ENCODE results near the gene SLC4A8. TPM values are rescaled to one million over a fixed set of nuclear protein-coding genes. Genes with fewer than 3 reads are reported as not detected.
A peak's percentile ranks its signal among the peaks of the same experiment; 100 is the strongest.

The SLC4A8 gene
- total RNA-seq, 1 donor from 2014 or later = 2.6 TPM

DNA sequence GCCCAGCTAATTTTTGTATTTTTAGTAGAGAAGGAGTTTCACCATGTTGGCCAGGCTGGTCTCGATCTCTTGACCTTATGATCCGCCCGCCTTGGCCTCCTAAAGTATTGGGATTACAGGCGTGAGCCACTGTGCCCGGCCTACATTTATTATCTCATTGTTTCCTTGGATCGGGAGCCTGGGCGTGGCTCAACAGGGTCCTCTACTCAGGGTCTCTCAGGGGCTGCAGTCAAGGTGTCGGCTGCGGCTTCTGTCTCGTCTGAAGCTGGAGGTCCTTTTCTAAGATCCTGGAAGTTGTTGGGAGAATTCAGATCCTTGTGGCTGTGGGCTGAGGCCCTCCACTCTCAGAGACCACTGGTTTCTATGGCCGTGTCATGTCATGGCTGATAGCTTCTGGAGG is 100.9 kb downstream of the SLC4A8 start:
- no peak for DNase-seq (ENCODE audit: low spot score)

DNA sequence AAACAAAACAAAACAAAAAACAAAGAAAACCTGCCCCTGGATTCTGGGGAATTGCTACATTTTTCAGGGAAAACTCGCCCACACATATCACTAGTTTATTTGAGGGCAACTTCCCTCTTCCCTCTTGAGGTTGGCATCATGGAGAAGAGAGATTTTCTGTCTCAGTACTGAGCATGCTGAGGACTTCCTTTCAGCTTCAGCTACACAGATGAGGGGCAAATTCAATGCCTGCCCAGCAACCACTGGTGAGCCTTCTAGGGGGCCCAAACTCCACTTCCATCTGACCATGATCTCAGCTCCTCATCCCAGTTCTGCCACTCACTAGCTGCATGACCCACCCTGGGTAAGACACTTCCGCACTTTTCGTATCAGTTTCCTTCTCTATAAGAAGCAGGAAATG is 103.3 kb downstream of the SLC4A8 start:
- DNase-seq (ENCODE audit: low spot score) = no peak

DNA sequence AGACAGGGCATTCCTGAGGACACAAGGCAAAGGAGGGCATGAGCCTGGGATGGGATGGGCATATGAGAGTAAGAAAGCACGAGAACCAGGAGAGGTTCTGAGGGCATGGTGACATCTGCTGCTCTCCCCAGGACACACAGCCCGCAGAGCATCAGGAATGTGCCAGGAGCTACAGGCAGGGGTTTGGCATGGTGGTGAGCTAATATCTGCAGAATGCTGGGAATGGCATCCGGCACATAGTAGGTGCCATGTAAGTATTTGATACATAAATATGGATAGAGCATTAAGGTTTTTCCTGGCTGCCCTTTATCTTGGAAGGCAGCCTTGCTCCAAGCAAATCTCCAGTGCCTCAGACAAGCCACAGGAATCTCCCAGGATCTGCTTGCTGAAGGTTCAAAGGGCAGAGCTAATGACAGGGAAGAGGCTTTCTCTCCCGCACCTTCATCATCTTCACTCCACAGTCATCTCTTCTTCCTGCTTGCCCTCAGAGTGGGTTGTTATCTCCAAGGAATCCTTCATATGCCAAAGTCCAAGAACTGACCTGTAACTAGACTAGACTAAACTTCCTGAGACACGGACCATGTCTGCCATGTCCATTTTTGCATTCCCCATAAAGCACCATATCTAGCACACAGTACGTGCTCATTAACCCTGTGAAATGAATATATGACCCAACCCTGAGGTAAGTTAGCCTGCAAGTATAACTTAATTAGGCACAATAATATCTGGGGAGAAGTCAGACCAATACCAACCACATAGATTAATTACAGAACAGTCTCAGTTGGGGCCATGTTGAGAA is 104.4 kb downstream of the SLC4A8 start:
- no peak for DNase-seq (ENCODE audit: low spot score)

DNA sequence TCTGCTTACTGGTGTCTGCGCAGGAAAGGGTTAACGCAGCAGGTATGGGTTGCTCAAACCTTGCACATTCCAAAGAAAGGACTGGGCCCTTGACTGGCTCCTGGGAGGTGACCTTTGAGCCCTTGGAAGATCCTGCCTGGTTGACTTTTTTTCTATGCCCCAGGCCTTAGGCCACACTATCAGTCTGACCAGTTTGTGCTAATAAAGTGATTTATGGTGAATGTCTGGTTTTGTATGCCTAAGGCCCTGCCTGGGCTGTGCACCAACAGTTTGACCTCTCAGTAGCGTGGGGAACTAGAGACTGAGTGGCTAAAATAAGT is 105.0 kb downstream of the SLC4A8 start:
- no peak for DNase-seq (ENCODE audit: low spot score)

DNA sequence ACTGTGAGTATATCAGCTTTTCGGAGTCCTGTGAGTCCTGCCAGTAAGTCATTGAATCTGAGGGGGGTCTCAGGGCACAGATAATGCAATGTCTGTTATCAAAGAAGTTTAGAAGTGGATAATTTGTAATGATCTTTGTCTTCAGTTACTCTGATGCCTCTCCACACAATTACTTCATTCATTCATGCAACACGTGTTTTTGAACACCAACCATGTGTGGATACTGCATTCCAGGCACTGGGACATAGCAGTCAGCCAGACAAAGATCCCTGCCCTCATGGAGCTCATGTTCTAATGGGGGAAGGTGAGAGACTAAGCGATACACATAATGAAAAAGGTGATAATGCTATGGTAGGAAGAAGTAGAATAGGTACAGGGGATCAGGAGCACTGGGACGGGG is 105.6 kb downstream of the SLC4A8 start:
- DNase-seq (ENCODE audit: low spot score) = no peak

DNA sequence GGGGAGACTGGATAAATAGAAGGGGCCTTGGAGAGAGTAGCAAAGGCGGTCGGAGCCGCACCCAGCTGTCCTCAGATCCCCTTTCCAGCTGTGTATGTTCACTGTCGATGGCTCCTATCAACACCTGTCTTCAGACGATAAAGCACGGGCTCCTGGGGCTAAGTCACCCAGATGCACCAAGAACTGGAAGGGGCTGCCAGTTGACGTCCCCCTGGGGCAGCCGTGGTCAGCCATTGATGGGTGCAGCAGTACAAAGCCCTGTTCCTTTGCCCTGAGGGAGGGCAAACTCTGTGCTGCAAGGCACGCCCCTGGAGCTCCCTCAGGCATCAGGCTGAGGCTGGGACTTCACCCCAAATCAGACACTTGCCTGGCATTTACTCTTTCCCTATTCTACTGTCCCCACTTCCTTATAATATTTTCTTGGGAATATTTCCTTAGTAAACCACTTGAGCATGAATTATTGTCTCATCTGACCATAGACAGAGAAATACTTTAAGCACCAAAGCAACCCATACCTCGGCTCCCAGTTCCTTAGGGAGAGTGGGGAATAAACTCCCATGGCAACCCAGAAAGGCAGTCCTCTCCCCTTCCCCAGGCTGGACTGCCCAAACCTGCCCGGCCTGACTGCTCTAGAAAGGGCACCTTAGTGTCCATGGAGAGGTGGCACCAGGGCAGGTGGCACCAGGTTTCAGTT is 106.8 kb downstream of the SLC4A8 start:
- no peak for DNase-seq (ENCODE audit: low spot score)

DNA sequence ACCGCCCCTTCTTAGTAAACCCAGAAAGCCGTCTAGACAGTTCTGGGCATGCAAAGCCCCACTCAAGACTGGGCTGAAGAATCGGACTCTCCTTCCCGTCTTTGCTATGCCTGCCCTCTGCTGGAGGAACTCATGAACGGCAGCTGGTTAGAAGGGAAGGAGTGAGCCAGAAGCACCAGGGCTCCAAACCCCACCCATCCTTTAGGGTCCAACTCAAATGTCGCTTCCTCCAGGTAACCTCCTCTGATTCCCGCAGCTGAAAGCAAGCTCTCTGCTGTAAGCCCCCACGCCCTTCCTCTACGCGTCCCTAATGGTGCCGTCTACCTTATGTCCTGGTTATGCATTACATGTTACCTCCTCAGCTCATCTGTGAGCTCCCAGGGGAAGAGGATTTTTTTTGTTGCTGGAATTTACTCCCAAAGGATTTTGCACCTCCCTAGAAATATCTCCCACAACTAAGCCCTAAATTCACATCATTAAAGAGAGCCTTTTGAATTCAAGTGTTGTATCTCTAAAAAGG is 107.4 kb downstream of the SLC4A8 start:
- peak; percentile 81 for DNase-seq (ENCODE audit: low spot score)

DNA sequence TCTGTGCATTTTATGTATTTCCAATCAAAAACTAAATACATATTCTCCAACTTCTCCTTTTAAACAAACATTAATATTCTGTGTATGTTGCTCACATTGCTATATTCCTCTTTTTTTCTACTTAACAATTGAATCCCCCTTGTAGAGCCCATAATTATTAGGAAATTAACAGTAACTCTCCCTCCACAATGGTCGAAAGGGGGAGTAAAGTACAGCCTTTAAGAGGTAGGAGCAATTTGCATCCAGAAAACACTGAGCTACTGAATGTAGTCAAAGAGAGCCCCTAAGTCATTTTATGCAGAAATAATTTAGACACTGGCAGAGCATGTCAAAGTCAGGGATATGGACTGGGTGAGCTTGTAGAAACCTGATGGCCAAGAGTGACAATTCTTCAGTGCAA is 109.2 kb downstream of the SLC4A8 start:
- DNase-seq (ENCODE audit: low spot score) = peak; percentile 15

DNA sequence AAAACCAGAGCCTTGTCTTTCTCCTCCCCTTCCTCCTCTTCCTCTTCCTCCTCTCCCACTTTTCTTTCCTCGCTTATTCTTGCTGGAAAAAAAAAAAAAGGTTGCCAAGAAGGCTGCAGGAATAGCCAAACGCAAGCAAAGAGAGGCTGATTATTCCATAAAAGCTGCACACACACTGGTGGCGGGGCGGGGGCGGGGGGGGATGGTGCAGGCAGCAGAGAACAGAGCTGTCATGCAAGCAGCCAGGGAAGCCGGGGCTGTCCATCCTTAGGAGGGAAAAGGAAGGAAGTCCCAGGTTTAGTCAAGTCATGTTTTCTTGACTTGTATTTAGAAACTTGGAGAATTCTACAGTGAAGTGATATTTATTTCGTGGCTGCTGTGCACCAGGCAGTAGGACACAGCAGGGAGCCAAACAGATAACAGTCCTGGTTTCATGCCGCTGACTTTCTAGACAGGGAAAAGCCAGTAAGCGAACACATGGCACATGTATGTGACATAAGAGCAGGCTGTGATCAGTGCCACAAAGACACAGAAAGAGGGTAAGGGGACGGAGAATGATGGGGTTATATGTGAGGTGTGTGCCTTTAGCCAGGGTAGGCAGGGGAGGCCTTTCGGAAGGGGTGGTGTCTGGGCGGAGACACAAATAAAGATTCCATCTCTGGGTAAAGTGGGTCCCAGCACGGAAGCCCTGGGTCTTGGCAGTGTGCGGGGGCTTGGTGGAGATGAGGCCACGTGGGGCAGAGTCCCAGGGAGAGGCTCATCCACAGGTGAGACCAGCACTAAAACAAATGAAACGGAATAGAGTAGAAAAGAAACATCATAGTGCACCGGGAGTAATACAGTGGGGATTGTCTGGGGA is 109.8 kb downstream of the SLC4A8 start:
- no peak for DNase-seq (ENCODE audit: low spot score)

DNA sequence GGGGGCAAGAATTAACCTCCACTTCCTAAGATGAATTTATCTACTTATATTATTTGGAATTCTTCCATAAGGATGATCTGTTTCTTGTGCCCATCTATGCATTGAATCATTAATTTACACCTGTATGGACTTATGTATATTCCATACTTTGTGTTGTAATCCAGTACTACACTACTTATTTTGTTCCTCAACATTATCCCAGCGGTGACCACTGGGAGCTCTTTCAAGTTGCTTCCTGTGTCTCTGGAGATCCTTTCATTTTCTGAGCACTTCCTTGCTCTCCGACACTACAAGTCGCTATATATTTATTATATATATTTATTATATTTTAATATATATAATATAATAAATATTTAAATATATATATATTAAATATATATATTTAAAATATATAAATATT is 111.5 kb downstream of the SLC4A8 start:
- DNase-seq (ENCODE audit: low spot score) = no peak

DNA sequence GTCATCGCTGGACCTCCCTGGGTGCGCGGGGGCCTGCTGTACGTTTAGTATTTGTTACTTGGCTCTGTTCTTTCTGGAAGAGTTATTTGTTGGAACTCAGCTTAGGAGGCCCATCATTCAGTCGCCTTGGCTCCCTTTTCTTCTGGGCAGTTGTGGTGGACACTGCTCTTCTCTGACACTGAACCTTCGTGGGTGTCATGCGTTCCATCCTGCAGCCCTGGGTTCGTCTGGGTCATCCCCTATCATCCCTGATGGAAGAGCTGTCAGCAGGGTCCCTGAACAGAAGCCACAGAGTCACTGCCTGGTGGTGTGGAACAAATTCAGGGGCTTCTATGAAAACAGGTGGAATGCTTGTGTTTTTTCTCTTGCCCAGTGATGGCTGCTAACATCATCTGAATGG is 113.5 kb downstream of the SLC4A8 start:
- DNase-seq (ENCODE audit: low spot score) = no peak

DNA sequence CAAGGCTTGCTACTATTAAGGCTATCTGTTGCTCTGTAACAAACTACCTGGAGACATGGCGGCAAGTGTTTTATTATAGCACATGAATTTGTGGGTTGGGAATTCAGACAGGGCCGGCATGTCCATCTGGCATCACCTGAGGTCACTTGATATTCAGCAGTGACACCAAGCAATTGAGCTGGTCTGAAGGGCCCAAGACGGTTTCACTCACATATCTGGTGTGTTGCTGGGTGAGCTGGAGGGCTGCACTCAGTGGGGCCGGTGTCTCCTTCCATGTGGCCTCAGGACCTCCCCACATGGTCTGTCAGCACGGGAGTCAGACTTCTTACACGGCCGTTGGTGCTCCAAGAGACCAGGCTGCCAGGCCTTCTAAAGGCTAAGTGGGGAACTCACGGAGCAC is 114.0 kb downstream of the SLC4A8 start:
- no peak for DNase-seq (ENCODE audit: low spot score)

DNA sequence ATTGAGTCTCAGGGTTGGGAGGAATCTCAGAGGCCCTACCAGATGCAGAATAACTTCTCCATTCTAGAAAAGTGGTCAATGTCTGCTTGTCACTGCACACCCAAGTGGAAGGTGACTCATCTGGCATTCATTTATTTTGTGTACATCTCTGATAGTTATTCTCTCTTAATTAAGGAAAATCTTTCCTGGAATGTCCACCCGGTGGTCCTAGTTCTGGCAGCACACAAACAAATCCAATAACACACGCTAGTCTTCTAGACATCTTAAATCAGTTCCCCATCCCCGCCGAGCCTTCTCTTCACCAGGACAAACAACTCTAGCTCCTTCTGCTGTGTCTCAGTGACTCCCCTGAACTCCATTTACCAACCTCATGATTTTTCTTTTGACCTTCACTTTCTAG is 116.4 kb downstream of the SLC4A8 start:
- DNase-seq (ENCODE audit: low spot score) = no peak

DNA sequence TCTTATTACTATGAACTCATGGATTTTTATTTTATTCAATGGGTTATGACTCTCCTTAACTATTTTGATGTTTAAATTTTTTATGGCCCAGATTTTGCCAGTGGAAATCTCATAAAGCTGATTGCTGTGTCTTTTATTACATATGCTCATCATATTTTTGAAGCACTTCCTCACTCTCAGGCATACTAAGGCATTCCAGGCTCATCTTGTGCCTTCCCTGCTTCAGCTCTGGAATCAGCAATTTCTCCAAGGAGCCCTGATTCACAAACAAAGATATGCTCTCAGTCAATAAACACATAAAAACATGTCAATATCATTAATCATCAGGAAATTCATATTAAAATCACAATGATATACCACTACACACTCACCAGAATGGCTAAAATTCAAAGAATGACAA is 121.5 kb downstream of the SLC4A8 start:
- DNase-seq (ENCODE audit: low spot score) = no peak

DNA sequence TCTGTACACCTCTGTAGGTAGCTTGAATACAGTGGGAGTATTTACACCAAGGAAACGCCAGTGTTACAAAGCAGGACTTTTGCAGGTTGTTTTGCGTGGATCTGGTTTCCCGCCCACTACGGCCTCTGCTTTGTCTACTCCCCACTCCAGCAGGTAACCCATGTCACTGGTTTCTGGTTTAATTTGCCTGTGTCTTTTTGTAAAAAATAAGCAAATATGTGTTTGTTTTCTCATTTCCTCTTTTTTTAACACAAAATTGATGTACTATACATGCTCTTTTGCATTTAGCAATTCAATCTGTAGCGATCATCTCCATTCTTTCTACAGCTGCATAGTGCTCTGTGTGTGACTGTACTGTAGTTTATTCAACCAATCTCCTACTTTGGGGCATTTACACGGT is 123.0 kb downstream of the SLC4A8 start:
- DNase-seq (ENCODE audit: low spot score) = no peak

DNA sequence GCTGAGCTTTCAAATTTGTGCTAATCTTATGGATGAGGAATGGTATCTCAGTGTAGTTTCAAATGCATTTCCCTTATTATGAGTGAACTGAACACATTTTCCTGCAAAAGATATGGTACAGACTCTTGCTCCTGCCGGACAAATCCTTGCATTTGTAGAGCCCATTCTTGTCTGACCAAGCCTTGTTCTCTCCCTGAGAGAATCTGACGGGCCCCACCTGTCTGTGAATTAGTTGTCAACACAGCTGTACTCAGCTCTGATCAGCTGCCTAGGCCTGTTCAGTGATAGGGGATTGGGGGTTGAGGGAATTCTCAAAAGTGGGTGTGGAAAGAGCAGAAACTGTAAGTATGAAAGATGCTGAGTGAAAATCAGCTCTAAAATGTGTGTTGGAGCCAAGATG is 123.6 kb downstream of the SLC4A8 start:
- DNase-seq (ENCODE audit: low spot score) = no peak

DNA sequence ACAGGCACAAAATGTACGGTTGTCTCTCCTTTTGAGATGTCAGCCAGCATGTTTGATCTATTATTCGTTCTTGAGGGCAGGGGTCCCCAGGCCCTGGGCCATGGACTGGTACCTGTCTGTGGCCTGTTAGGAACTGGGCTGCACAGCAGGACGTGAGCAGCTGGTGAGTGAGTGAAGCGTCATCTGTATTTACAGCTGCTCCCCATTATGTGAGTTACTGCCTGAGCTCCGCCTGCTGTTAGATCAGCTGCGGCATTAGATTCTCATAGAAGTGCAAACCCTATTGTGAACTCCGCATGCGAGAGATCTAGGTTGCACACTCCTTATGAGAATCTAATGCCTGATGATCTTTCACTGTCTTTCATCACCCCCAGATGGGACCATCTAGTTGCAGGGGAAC is 125.0 kb downstream of the SLC4A8 start:
- DNase-seq (ENCODE audit: low spot score) = no peak

Other genes with a start within 250 kb of the SLC4A8 start
- gene POU6F1, start 206.8 kb upstream of the SLC4A8 start, total RNA-seq (ENCODE audit: insufficient read depth, low replicate concordance) = 7.2 TPM
- gene DAZAP2, start 186.0 kb upstream of the SLC4A8 start, total RNA-seq (ENCODE audit: insufficient read depth, low replicate concordance) = 51.0 TPM
- 3.1 TPM for gene SMAGP, start 154.4 kb upstream of the SLC4A8 start, total RNA-seq (ENCODE audit: insufficient read depth, low replicate concordance)
- 4.6 TPM for gene BIN2, start 100.7 kb upstream of the SLC4A8 start, total RNA-seq (ENCODE audit: insufficient read depth, low replicate concordance)
- gene CELA1, start 78.2 kb upstream of the SLC4A8 start, total RNA-seq (ENCODE audit: insufficient read depth, low replicate concordance) = not detected
- 6.3 TPM for gene GALNT6, start 33.4 kb upstream of the SLC4A8 start, total RNA-seq (ENCODE audit: insufficient read depth, low replicate concordance)
- 6.0 TPM for gene SCN8A, start 166.4 kb downstream of the SLC4A8 start, total RNA-seq (ENCODE audit: insufficient read depth, low replicate concordance)